GM21737 (cell line): Measurements from ENCODE around the gene SCML1.

Experiments
- ATAC-seq: cut with Tn5 transposase; IDR thresholded peaks from one replicate; pipeline ENCODE4 v1.9.1; 2021; ENCODE audit warnings: mild to moderate bottlenecking, moderate library complexity; ENCODE audit not compliant: unreplicated experiment

Gene SCML1, protein sequence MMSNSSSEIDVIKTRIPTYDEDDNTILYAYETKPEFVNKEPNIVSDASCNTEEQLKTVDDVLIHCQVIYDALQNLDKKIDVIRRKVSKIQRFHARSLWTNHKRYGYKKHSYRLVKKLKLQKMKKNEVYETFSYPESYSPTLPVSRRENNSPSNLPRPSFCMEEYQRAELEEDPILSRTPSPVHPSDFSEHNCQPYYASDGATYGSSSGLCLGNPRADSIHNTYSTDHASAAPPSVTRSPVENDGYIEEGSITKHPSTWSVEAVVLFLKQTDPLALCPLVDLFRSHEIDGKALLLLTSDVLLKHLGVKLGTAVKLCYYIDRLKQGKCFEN

GRCh38 chrX:17736856-17737709 lies at the start of gene SCML1:
SCML1 (plus strand) TSS chrX:17737493; CDS start chrX:17744187, 6,694 bp downstream.
- peak; percentile 66 for ATAC-seq

DNA sequence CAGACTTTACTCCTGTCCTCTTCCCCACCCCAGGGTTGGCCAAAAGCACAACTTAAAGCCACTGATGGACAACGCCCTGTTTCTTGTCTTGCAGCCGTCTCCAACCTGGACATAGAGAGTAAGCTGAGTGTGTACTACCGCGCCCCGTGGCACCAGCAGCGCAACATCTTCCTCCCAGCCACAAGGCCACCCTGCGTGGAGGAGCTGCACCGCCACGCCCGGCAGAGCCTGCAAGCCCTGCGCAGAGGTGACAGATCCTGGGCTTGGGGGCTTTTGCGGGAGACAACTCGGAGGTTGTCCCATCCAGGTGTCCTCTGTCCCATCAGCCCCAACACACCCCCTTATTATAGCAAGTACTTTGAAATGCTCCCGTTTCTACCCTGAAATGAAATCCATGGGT lies 49.6 kb upstream of the SCML1 start:
- no peak for ATAC-seq

GRCh38 chrX:17689971-17690409 lies 47.3 kb upstream of the SCML1 start:
- no peak for ATAC-seq

DNA sequence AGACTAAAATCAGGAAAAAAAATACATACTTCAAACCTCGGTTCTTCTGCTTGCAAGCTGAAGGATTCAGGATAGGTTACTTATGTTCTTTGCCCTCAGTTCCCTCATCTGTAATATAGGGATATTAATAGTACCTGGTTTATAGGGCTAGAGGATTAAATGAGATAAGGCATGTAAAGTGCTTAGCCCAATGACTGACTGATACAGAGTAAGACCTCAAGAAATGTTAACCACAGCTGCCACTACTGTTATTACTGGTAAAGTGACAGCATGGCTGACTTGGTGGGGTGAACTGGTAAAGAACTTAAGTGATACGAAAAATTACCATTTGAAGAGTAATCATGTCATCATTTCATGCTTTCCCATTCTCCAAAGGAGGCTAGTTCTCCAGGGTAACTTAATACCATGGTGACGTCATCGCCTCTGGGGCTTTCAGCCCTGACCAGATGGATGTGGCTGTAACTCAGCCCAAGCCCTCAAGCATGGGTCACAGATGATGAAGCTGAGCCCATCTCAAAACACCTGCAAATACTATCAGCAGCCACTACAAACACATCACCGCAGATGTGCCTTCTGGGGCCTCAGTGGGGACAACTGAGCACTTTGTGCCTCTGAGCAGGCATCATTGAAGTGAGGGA lies 44.5 kb upstream of the SCML1 start:
- ATAC-seq: no peak

DNA sequence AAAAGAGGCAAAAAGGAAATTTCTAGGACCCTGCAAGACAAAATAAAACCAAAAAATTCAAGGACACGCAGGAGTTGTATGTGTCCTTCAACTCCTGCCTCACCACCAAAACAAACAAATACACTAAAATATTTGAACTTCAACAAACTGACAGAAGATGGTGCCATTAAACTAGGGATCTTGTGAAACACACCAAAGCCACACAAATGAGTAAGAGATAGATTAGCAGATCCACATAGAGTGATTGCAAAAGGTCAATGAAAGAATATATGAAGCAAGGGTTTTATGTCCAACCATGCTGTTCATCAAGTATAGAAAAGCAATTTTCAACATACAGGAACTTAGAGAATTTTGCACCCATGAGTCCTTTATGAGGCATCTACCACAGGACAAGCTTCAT lies 40.1 kb upstream of the SCML1 start:
- no peak for ATAC-seq

DNA sequence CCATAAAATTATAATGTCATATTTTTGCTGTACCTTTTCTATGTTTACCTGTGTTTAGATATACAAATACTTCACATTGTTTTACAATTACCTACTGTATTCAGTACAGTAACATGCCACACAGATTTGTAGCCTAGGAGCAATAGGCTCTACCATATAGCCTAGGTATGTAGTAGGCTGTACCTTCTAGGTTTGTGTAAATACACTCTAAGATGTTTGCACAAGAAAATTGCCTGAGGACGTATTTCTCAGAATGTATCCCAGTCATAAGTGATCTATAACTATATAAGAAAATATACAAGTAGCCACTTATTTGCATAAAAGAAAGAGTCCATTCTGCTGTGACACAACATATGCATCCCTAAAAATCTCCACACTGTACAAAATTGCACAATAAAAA lies 36.3 kb upstream of the SCML1 start:
- ATAC-seq: no peak

DNA sequence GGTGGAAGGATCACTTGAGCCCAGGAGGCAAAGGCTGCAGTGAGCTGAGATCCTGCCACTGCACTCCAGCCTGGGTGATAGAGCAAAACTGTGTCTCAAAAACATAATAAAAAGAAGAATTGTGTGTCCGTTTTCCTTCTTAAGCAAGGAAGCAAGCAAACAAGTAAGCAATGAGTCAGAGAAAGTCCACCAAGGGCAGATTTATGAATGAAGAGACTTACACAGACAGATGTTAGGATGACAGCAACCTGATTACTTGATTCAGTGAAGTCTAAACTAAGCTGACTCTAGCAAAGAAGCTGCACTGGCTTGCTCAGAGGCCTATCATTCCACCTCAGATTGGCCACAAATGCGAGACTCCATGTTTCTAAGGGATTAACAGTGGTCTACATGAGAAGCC lies 34.1 kb upstream of the SCML1 start:
- no peak for ATAC-seq

DNA sequence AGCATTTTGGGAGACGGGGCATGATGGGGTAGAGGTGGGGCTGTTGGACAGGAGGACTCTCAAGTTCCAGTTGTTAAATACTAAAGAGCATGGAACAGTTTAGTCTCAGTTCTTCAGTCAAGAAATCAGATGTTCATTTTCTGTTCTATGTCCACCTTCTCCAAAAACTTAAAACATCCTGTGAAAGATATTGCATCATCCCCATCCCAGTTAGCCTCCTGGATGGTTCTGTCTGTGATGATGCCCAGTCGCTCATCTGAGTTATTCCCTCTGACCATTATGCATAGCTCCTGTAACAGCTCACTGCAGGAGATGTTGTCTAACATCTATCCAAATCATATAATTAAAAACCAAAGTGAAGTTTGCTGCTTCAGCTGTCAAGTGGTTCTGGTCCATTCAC lies 32.1 kb upstream of the SCML1 start:
- no peak for ATAC-seq

- no peak for ATAC-seq
Measured at GRCh38 chrX:17706676-17707075, 30.6 kb upstream of the SCML1 start.

GRCh38 chrX:17707731-17708130 lies 29.6 kb upstream of the SCML1 start:
- no peak for ATAC-seq

DNA sequence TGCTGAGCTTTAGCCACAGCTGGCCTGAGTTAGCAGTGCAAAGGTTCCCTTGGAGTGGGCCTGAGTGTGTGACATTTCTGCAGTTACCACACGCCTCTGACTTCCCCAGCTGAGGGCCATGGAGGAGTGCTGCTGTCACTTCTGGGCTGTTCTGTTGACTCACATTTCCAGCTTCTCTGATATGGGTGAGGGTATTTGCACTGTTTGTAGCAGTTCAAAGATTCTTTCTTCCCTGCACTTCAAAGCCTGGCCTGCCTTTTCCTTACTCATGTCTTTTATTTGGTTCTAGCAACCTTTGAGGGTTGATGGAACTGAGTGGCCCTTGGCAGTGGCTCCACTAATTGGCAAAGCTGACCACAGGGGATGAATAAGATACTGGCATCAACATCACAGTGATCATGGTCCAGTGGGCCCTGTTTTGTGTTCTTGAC lies 26.4 kb upstream of the SCML1 start:
- ATAC-seq: no peak

DNA sequence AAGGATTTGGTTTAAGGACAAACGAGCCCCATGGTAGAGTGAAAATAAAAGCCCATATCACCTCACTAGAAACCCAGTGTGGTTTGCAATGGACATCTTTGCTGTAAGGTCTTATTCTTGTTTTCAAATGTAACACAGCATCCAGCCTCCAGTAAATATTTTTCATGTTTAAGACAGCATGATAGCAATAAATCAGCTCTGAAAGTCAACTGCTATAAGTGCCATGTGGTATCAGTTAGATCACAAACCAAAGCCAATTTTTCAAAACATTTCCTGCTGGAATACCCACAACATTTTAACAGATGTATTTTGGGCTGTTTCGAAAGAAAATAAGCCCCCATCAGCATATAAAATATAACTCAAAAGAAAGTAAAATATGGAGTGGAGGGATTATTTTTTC lies 24.0 kb upstream of the SCML1 start:
- no peak for ATAC-seq

- no peak for ATAC-seq
Measured at GRCh38 chrX:17718649-17719165, 18.6 kb upstream of the SCML1 start.

GRCh38 chrX:17719711-17720110 lies 17.6 kb upstream of the SCML1 start:
- ATAC-seq: no peak

GRCh38 chrX:17721715-17722114 lies 15.6 kb upstream of the SCML1 start:
- ATAC-seq: no peak

DNA sequence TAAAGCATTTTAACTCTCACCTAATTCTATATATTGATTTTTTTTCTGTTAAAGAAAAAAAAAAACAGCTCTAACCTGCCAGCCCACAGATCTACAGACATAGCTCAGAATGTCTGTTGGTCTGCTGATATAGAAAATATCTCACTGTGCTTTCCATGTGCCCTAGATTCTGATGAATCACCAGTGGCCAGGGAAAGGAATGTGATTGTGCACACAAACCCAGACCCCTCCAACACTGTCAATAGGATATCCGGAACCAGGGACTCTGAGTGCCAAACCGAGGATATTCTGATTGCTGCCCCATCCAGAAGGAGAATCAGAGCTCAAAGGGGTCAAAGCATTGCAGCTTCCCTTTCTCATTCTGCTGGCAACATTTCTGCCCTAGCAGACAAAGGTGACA lies 12.1 kb upstream of the SCML1 start:
- ATAC-seq: no peak

DNA sequence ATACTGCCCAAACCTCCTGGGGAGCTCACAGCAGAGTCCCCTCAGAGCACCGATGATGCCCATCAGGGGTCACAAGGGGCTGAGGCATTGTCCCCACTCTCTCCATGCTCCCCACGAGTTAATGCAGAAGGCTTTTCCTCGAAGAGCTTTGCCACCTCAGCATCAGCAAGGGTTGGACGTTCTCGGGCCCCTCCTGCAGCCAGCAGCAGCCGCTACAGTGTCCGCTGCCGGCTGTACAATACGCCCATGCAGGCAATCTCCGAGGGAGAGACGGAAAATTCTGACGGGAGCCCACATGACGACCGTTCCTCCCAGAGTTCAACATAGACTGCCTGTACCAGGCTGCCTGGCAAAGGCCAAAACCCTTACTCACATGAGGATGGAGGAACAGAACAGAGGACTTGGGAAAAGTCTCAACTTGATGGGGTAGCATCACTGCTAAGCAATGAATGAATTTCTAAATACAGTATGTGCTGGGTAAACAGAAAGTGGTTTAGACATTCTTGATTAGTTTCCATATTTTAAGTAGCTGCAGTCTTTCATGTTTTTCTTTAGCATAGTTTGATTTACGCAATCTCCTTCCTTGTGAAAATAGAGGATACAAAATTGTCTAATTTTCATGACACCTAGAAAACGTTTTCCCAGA lies 5.0 kb upstream of the SCML1 start:
- no peak for ATAC-seq

- no peak for ATAC-seq
Measured at GRCh38 chrX:17735406-17735805, 1.9 kb upstream of the SCML1 start.

- ATAC-seq: no peak
Measured at GRCh38 chrX:17736478-17736855, 826 bp upstream of the SCML1 start.

DNA sequence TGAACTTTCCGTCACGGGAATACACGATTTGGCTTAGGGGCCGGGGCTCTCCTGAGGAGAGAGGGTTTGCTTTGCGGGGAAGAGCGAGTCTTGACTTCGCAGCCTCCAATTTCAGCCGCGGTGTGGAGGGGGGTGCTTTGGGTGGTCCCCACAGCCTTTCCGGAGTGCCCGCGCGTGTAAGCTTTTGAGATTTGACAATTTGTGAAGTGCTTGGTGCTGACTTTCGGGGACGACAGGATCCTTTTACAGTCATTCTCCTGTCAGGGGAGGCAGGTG lies 355 bp downstream of the SCML1 start:
- no peak for ATAC-seq

GRCh38 chrX:17737986-17738713 lies 857 bp downstream of the SCML1 start:
- no peak for ATAC-seq
